DOHH2 (cell line): ENCODE results near the gene PAPPA.

Experiments used
- H3F3A ChIP-seq: fragments of 200-600 bp; sonication (generic), shearing (Covaris generic); 2 replicates; pipeline ENCODE4 v1.6.0; 2016; ENCODE audit warnings: antibody characterized with exemption, mild to moderate bottlenecking; ENCODE audit not compliant: control insufficient read depth, insufficient read depth
- H3K27ac ChIP-seq: fragments of 200-600 bp; sonication (generic); 2 replicates; pipeline ENCODE4 v1.5.1; 2014; ENCODE audit warnings: low read depth, mild to moderate bottlenecking, low read length, moderate library complexity
- H3K27me3 ChIP-seq: fragments of 200-600 bp; sonication (generic); 2 replicates; pipeline ENCODE4 v1.6.1; 2014; ENCODE audit warnings: mild to moderate bottlenecking, low read length, mixed read lengths; ENCODE audit not compliant: control insufficient read depth
- H3K36me3 ChIP-seq: fragments of 200-600 bp; sonication (generic); 2 replicates; pipeline ENCODE4 v1.6.1; 2014; ENCODE audit warnings: mild to moderate bottlenecking, low read length, moderate library complexity, mixed read lengths; ENCODE audit not compliant: control insufficient read depth
- H3K4me1 ChIP-seq: fragments of 200-600 bp; sonication (generic); 2 replicates; pipeline ENCODE4 v1.6.1; 2014; ENCODE audit warnings: mild to moderate bottlenecking, low read length, mixed read lengths; ENCODE audit not compliant: control insufficient read depth
- H3K4me2 ChIP-seq: fragments of 200-600 bp; sonication (generic); 2 replicates; pipeline ENCODE4 v1.6.0; 2014; ENCODE audit warnings: mild to moderate bottlenecking, low read length, moderate library complexity
- H3K4me3 ChIP-seq: fragments of 200-600 bp; sonication (generic); 2 replicates; pipeline ENCODE4 v1.5.1; 2014; ENCODE audit warnings: mild to moderate bottlenecking, low read length, mixed read lengths
- H3K79me2 ChIP-seq: fragments of 200-600 bp; sonication (generic); 2 replicates; pipeline ENCODE4 v1.6.1; 2014; ENCODE audit warnings: mild to moderate bottlenecking, low read length, mixed read lengths; ENCODE audit not compliant: control insufficient read depth
- H3K9me2 ChIP-seq: fragments of 200-600 bp; sonication (generic); replicated peaks from 2 replicates; pipeline ENCODE4 v1.6.1; 2014; ENCODE audit warnings: mild to moderate bottlenecking, low read length, mixed read lengths; ENCODE audit not compliant: control insufficient read depth
- H3K9me3 ChIP-seq: fragments of 200-600 bp; sonication (generic); 2 replicates; pipeline ENCODE4 v1.6.1; 2014; ENCODE audit warnings: antibody characterized with exemption, low read length, mixed read lengths; ENCODE audit not compliant: control insufficient read depth, insufficient read depth
- H4K20me1 ChIP-seq: fragments of 200-600 bp; sonication (generic); 2 replicates; pipeline ENCODE4 v1.6.0; 2014; ENCODE audit warnings: low read depth, mild to moderate bottlenecking, antibody characterized with exemption, low read length, moderate library complexity; ENCODE audit not compliant: control insufficient read depth, insufficient read depth
- EZH2phosphoT487 ChIP-seq: fragments of 200-600 bp; sonication (generic); IDR thresholded peaks from 2 replicates; pipeline ENCODE4 v1.6.1; 2017; ENCODE audit warnings: borderline replicate concordance, mild to moderate bottlenecking, antibody characterized with exemption, low read length, moderate library complexity, mixed read lengths
- TF ChIP-seq, protein P1 (sequence below): fragments of 200-600 bp; sonication (generic); IDR thresholded peaks from one replicate; pipeline ENCODE4 v1.5.1; 2014; ENCODE audit warnings: antibody characterized with exemption, mild to moderate bottlenecking, low read depth, low read length; ENCODE audit not compliant: poor library complexity, severe bottlenecking

Gene PAPPA

GRCh38 chr9:116198344-116198743 is 44.8 kb downstream of the PAPPA start:
- no peaks in the 10 kb centered on the region for H4K20me1 ChIP-seq
- H3K36me3 ChIP-seq = no peaks in the 10 kb centered on the region
- H3F3A ChIP-seq = no peaks in the 10 kb centered on the region
- TF ChIP-seq, protein P1, sequence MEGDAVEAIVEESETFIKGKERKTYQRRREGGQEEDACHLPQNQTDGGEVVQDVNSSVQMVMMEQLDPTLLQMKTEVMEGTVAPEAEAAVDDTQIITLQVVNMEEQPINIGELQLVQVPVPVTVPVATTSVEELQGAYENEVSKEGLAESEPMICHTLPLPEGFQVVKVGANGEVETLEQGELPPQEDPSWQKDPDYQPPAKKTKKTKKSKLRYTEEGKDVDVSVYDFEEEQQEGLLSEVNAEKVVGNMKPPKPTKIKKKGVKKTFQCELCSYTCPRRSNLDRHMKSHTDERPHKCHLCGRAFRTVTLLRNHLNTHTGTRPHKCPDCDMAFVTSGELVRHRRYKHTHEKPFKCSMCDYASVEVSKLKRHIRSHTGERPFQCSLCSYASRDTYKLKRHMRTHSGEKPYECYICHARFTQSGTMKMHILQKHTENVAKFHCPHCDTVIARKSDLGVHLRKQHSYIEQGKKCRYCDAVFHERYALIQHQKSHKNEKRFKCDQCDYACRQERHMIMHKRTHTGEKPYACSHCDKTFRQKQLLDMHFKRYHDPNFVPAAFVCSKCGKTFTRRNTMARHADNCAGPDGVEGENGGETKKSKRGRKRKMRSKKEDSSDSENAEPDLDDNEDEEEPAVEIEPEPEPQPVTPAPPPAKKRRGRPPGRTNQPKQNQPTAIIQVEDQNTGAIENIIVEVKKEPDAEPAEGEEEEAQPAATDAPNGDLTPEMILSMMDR = no peak
- no peak for TF ChIP-seq EZH2phosphoT487
- no peaks in the 10 kb centered on the region for H3K9me3 ChIP-seq
- no peak overlapping the region for H3K4me3 ChIP-seq
- H3K4me1 ChIP-seq = no peaks in the 10 kb centered on the region
- H3K79me2 ChIP-seq = no peaks in the 10 kb centered on the region
- no peak overlapping the region for H3K27ac ChIP-seq
- H3K9me2 ChIP-seq = no peaks in the 10 kb centered on the region
- no peak overlapping the region for H3K4me2 ChIP-seq
- no peaks in the 10 kb centered on the region; the same call in 1 of the 2 replicates for H3K27me3 ChIP-seq

- Histone ChIP-seq H3K36me3 (no peaks in the 10 kb centered on the region), H3K4me2 (no peak overlapping the region), H3K79me2 (no peaks in the 10 kb centered on the region), H4K20me1 (no peaks in the 10 kb centered on the region), H3K27me3 (no peaks in the 10 kb centered on the region; the same call in 1 of the 2 replicates), H3K4me1 (no peaks in the 10 kb centered on the region), H3K4me3 (no peak overlapping the region), H3K27ac (no peak overlapping the region), H3F3A (no peaks in the 10 kb centered on the region), H3K9me3 (no peaks in the 10 kb centered on the region), H3K9me2 (no peaks in the 10 kb centered on the region)
- no peak for TF ChIP-seq EZH2phosphoT487
- TF ChIP-seq, protein P1 = no peak
Measured at GRCh38 chr9:116202219-116202912, 48.8 kb downstream of the PAPPA start.

DNA sequence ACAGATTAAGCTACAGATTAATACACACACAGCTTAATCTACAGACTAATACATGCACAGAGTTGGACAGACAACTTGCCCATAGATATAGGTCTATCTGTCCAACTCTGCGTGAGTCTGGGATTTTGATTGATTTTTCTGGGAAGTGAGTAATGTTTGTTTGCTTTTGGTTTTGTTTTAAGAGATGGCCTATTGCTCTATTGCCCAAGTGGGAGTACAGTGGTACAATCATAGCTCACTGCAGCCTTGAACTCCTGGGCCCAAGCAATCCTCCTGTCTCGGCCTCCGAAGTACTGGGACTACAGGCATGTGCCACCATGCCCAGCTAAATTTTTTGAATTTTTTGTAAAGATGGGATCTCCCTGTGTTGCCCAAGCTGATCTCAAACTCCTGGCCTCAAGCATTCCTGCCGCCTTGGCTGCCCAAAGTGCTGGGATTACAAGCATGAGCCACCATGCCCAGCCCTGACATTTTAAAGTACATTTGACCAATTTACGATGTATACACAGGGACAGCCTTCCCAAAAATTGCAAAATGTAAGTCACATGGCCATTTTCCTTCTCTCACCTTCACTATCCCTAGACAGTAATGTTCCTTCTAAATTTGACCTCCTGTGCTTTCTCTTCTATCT is 50.8 kb downstream of the PAPPA start:
- Histone ChIP-seq H3K79me2 (no peaks in the 10 kb centered on the region), H3K4me2 (no peak overlapping the region), H3K9me3 (no peaks in the 10 kb centered on the region), H3F3A (no peaks in the 10 kb centered on the region), H3K27me3 (no peaks in the 10 kb centered on the region; the same call in 1 of the 2 replicates), H3K4me1 (no peaks in the 10 kb centered on the region), H3K36me3 (no peaks in the 10 kb centered on the region), H3K27ac (no peak overlapping the region), H3K9me2 (no peaks in the 10 kb centered on the region), H3K4me3 (no peak overlapping the region), H4K20me1 (no peaks in the 10 kb centered on the region)
- TF ChIP-seq, protein P1 = no peak
- no peak for TF ChIP-seq EZH2phosphoT487
